T-helper 22 cell (primary cell): ENCODE data around the gene NUDCD2.
"Not testable (repeated sequence)": the region's sequence is repeated elsewhere in the genome, so short reads cannot be mapped to it uniquely, and the experiment has no call there.

Experiments used
- DNase-seq: peaks from one replicate; pipeline ENCODE4 v3.0.0-alpha.2; 2020; ENCODE audit warnings: low read depth

The NUDCD2 gene

DNA sequence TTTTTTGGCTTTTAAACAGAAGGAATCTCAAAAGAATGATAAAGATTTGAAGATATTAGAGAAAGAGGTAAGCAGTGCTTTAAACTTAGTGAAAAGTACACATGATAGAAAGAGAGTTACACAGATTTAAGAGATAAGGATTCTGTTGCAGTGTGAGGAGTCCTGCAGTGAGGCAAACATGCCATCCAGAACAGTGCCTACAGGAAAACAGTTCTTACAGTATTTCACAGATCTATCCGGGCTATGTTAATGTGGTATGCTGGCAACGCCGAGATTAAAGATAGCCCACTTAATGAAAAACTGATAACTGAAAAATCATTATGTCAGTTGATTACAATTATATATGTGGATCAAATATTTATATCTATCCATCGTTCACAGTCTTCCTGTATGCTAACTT, 7.8 kb upstream of the NUDCD2 start:
- no peak for DNase-seq

DNA sequence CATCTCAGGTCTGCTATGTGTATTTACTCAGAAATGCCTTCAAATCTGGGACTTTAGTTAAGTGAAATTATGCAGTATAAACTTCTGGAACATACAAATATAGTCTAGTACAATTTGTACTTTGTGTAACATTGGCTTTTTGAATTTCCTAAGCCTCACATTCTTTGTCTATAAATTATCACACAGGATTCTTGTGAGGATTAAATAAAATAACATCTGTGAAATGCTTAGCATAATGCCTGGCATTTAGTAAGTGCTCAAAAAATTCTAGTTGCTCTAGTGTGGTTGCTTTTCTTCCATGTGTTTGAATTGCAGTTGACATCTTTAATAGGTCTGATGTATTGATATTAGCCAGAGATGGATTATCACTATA, 3.1 kb upstream of the NUDCD2 start:
- no peak for DNase-seq

DNA sequence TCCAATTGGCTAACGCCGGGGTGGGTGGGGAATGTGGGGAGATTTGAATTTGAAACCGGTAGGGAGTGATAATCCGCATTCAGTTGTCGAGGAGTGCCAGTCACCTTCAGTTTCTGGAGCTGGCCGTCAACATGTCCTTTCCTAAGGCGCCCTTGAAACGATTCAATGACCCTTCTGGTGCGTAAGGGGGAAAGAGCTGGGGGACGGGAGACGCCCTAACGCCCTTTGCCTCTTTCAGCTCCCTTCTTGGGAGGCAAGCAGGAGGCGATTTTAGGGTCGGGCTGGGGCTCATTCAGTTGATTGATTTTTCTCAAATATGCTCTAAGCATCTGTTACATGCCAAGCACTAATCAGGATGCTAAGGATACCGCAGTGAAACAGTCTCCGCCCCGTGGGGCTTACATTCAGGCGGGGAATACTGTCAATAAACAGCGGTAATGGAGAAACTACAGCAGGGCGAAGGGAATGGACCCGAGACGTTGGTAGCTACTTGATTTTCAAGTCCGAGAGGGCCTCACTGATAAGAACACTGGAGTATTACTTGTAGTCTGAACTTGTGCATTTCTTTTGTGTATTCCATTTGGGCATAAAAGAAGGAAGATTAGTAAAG, 765 bp upstream of the NUDCD2 start, which contains the start of gene HMMR:
Gene HMMR (plus strand): TSS at position 71 of the 610 bp plus-strand sequence. CDS start 61 bp downstream, at position 132.
- no peak for DNase-seq

DNA sequence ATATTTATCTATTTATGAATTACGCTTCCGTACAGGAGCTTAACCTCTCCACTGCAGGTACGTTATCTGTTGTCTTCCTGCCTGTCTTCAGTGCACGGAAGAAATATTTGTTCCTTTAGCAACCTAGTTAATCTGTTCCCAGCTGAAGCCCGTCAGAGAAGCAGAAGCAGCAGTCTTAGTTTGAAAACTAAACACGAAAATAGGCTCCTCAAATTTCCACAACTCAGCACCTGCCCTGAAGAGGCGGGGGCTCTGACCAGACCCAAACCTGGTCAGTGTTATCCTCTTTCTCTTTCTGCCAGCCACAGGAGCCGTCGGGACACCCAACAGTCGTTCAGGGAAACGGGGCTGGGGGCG, 462 bp downstream of the NUDCD2 start:
- DNase-seq, result no peak

DNA sequence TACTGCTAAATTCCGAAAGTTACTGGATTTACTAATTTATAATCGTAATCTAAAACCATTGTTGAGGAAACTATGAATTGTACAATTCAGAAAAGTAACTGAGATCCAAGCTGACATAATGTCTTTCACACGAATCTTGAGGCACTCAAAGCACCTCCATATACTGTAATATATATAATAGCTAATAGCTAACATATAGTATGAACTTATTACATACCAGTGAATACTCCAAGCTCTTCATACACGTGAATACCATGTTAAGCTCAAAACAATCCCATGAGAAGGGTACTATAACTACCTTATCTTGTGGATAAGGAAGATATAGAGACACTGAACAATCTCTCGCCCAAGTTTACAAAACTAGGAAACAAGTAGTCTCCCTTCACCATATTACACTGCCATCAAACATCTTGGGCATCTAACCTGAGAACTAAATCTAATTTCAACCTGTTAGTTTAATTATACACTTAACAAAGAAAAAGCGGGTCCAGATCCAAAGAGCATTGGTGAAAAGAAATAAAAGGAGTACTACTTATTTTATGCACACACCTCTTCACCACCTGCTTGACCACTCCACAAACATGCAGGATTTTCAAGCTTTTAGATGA, 1.0 kb downstream of the NUDCD2 start:
- no peak for DNase-seq

DNA sequence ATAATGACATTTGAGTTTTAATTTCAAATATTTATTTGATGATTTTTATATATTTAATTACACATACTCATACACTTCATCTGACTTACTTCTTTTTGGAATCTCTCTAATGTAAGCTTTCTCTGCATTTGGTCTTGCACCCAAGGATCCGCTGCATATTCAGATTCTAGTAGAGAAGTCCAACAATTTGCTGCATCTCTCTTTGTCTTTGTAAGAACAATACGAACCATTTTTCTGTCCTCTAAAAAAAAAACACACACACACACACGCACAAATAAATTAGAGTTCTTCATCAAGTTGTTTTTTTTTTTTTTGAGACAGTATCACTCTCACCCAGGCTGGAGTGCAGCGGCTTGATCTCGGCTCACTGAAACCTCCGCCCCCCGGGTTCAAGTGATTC, 3.1 kb downstream of the NUDCD2 start:
- DNase-seq, result no peak

DNA sequence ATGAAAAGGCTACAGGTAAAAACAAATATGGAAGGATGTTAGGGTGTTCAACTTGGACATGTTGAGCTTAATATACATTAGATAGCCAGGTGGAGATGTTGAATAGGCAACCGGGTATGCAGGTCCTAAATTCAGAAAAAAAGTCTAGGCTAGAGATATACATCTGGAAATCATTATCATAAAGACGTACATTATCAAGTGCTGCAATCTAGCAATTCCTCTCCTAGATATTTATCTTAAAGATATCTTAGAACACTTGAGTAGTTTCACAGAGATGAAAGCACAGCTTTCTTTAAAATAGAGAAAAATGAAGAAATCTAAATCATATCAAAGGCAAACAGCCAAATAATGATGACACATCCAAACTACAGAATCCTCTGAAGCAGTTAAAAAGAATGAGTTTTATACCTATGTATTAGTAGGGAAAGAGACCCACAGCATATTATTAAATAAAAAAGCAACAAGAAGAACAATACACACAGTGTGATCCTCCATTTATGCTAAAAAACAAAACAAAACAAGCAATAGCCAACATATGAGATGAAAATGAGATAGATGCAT, 3.8 kb downstream of the NUDCD2 start:
- DNase-seq, result no peak

DNA sequence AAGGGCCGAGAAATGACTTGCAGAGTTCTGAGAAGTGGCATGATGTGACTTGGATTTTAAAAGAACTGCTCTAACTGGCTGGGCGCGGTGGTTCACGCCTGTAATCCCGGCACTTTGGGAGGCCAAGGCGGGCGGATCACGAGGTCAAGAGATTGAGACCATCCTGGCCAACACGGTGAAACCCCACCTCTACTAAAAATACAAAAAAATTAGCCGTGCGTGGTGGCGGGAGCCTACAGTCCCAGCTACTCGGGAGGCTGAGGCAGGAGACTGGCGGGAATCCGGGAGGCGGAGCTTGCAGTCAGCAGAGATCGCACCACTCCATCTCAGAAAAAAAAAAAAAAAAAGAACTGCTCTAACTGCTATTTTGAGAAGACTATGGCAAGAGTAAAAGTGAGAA, 4.5 kb downstream of the NUDCD2 start:
- DNase-seq, result not testable (repeated sequence)

DNA sequence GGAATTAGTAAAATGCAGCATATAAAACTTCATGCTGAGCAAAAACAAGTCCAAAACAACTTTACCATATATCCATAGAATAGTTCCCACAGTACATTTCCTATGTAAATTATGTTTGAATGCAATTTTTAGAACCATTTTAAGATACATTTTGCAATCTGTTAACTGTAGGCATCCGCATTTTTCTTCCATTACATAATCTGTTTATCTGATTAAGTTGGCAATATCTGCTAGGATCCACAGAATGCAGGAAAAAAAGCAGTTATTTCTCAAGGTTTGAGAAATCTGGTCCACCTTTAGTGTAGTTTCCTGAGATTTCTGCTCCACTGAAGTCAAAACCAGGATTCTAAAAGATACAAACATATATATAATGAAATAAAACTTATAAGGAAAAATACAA, 6.2 kb downstream of the NUDCD2 start:
- DNase-seq, result no peak

DNA sequence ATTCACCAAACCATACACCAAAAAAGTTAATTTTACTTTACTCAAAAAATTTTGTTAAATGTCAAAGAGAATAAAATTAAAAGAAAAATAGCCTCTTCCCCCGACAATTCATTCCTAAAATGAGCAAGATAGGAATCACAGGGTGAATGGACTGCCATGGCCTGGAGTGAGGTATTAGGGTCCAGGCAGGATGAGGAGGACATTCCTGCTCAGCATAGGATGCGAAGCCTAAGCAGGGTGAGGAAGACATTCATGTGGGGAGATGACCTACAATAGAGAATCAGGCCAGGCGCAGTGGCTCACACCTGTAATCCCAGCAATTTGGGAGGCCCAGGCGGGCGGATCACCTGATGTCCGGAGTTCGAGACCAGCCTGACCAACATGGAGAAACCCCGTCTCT, 8.4 kb downstream of the NUDCD2 start:
- DNase-seq, result no peak

DNA sequence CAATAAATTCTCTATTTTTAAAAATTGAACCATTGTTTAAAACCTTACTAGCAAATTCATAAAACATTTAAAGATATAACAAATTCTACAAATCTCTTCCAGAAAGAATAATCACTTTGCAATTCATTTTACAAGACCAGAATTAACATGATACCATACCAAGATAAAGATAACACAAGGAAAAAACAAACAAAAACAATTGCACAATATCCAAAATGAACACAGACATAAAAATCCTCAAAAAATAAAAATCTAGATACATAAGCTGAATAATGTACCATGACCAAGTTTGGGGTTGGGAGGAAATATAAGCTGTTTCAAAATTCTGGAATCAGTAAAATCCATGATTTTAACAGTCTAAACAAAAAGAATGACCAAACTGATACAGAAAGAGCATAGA, 11.4 kb downstream of the NUDCD2 start:
- no peak for DNase-seq

DNA sequence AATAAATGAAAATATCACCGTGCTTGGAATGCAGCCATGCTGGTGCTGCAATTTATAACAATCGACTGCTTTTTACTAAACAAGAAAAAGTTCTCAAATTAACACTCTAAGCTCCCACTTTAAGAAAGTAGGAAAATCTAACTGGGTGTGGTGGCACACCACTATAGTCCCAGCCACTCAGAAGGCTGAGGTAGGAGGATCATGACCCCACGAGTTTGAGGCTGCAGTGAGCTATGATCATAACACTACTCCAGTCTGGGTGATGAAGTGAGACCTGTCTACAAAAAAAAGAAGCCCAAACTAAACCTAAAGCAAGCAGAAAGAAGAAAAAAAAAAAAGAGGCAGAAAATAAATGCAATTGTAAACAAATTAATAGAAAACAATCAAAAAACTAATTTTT, 12.0 kb downstream of the NUDCD2 start:
- no peak for DNase-seq

DNA sequence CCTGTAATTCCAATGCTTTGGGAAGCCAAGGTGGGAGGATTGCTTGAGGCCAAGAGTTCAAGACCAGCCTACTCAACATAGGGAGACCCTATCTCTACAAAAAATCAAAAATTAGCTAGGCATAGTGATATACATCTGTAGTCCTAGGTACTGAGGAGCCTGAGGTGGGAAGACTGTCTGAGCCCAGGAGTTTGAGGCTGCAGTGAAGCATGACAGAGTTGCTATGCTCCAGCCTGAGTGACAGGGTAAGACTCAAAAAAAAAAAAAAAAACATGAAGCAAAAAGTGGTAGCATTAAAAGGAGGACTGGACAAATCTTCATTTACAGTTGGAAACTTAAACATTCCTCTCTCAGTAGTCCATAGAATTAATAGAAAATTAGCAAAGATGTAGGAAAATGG, 12.7 kb downstream of the NUDCD2 start:
- DNase-seq, result no peak

DNA sequence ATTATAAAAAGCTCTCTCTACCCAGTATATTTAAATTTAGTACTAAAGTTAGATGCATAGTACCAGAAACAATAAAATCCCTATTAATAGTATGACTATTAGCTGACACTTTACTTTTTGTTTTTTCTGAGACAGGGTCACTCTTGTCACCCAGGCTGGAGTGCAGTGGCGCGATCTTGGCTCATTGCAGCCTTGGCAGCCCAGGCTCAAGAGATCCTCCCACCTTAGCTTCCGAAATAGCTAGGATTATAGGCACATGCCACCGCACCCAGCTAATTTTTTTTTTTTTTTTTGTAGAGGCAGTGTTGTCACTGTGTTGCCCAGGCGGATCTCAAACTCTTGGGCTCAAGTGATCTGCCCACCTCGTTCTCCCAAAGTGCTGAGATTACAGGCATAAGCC, 14.6 kb downstream of the NUDCD2 start:
- no peak for DNase-seq

DNA sequence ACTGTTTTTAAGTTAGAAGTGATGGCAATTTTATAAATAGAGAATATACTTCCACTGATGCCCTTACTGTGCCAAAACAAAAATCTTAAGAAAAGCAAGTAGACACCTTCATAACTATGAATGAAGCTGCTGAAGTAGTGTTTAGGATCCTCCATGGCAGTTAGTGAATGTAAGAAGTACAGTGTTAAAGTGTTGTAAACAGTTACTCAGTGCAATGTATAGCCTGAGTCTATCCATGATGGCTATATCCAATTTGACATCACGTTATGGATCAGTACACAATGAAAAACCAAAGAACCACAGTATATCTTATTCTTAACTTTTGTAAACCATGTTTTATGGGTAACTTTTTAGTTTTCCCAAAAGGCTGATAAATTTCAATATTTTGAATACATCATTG, 15.4 kb downstream of the NUDCD2 start:
- DNase-seq, result no peak

DNA sequence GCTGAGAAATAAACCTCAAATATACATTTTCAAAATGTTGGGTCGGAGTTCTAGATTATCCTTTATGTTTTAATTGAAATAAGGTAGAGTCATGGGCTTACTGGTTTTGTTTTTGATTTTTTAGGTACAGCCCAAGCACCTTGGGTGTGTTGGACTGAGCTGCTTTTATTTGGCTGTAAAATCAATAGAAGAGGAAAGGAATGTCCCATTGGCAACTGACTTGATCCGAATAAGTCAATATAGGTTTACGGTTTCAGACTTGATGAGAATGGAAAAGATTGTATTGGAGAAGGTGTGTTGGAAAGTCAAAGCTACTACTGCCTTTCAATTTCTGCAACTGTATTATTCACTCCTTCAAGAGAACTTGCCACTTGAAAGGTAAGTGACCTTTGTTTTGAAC, 18.9 kb downstream of the NUDCD2 start:
- no peak for DNase-seq

DNA sequence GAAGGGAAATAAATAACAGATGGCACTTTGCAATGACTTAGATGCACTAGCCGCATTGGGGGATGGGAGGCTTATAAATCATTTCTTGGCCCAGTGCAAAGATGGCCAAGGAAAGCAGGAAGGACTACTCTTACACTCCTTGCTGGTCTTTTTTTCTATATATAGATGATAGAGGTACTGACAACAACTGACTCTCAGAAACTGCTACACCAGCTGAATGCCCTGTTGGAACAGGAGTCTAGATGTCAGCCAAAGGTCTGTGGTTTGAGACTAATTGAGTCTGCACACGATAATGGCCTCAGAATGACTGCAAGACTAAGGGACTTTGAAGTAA, 20.8 kb downstream of the NUDCD2 start:
- DNase-seq, result no peak

DNA sequence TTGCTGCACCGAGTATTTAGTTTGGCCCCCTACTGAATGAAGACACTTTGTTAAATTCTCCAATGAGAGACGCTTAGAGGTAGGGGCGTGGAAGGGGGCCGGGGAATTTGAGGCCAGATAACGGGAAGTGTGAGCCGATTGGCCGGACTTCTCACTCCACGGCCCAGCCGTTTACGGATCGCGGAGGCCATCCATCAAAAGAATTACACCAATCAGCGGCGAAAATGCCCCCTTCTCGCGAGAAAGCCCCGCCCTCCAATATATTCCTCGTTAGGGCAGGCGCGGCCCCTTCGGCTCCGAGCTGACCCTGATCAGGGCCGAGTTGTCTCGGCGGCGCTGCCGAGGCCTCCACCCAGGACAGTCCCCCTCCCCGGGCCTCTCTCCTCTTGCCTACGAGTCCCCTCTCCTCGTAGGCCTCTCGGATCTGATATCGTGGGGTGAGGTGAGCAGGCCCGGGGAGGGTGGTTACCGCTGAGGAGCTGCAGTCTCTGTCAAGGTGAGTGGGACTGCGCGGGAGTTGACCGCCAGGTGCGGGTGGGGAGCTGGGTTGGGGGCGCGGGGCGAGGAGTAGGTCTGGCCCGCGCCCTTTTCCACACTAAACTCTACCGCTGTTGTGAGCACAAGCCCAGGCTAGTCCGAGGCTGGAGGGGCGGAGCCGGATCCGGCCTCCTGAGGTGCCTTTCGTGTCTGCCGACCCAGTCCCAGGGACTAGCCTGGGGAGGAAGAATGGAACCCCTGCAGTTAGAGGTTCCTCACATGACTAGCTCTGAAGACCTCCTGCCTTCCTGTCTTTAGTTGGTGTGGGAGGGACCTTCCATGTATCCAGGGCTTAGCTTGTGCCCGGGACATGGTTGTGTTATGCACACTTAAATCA, 22.4 kb downstream of the NUDCD2 start, which contains the start of gene CCNG1:
Gene CCNG1 (plus strand): TSS at position 287 of the 874 bp plus-strand sequence. CDS start 1,662 bp downstream, outside the sequence.
- peak; percentile 83 for DNase-seq

DNA sequence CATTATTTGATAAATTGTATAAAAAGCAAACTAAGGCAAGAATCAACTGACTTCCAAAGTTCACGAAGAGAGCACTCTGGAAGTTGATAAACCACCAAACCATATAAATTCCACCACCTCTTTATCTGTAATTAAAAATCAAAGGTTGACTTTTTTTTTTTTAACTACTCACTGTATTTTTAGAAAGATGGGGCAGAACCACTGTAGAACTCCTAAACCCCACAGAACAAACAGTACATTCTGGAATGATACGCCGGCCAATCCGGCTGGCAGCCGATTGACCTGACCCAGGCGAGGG, 22.9 kb downstream of the NUDCD2 start:
- no peak for DNase-seq

DNA sequence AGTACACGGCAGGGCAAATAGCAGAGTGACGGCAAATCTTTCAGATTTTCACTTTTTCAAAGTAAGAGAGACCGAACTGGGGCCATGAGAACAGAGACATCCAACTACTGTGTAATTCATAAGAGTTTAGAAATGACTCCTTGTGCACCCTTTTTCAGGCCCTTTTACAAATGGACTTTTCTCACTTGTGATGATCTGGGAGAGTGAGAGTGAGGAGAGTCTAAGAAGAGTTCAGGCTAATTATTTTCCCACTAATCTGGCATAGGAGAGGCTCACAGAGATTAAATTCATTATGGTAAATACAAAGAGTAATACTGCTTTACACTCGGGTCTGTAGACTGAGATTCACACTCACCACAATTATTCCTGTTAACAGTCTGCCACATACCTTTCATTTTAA, 23.4 kb downstream of the NUDCD2 start:
- DNase-seq, result no peak

DNA sequence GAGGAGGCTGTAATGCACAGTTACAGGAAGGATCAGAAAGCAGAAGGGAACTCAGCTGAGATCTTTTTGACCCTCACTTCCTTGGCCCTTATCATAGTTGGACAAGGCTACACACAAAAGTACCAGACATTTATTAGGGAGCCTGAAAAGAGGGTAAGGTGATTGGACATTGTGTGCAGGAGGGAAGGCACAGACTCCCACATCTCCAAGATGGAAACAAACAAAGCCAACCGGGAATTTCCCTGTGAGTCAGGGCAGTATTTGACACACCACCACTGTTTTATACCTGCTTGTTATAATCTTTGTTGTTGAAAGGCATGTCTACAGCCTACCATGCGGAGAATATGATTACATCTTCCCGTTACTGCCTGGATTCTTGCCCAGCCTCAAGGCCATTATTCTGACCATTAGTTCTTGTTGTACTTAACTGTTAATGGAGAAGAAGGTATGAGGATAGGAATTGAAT, 25.5 kb downstream of the NUDCD2 start:
- DNase-seq, result no peak

DNA sequence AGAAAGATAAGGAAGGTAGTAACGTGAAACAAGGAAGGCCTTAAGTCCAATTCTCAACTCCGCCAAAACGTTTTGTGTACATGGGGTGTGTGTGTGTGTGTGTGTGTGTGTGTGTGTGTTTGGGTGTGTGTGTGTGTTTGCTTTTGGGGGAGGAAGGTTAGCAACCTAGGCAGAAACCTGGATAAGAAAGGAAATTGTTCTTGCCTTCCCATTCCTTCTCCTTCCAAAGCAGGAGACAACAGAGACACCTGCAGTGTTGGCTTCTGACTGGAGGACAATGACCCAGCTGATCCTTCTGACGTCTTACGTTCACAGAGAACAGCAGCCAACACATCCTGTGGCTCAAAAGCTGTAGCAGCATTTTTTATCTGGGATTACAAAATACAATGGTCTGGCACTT, 26.6 kb downstream of the NUDCD2 start:
- no peak for DNase-seq

DNA sequence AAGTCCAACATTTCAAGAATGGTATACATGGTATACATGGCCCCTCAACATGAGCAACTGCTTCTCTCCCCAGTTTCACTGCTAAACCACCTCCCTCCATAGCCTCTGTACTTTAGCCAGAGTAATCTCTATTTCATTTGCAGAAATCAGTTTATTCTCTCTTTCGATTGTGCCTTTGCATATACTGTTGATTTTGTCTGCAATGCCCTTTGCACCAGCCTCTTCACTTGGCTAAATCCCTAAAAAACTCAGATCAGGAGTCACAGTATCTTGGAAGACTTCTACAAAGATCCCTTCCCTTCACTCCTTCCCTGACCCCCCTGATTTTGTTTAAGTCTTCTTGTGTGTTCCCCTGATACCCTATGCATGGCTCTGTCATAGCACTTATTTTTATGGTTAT, 27.4 kb downstream of the NUDCD2 start:
- DNase-seq, result no peak
